Breast epithelium (tissue), 4 donors: ENCODE results near the gene LAG3. TPM values are rescaled to one million over a fixed set of nuclear protein-coding genes. Genes with fewer than 3 reads are reported as not detected.
"Not testable (repeated sequence)": the region's sequence is repeated elsewhere in the genome, so short reads cannot be mapped to it uniquely, and the experiment has no call there.

ENCODE experiments used
- DNase-seq, 2 donors: peaks; one replicate each; pipeline ENCODE4 v3.0.0-alpha.2; 2019; ENCODE audit warnings: low spot score in 2 of 2
- H3K27ac ChIP-seq, 2 donors: fragments of 200-600 bp; sonication (generic) in 1 of 2; one replicate each; pipeline ENCODE4 v1.5.1; 2016 to 2019; ENCODE audit warnings: mild to moderate bottlenecking in 1 of 2
- H3K27me3 ChIP-seq, 2 donors: fragments of 200-600 bp; sonication (generic) in 1 of 2; one replicate each; pipeline versions ENCODE4 v1.5.1 to v1.6.0; 2017 to 2019; ENCODE audit warnings: control low read depth in 1 of 2, mild to moderate bottlenecking in 1 of 2
- H3K36me3 ChIP-seq: fragments of 200-600 bp; one replicate; pipeline ENCODE4 v1.5.1; 2019
- H3K4me1 ChIP-seq, 2 donors: fragments of 200-600 bp; sonication (generic); one replicate each; pipeline ENCODE4 v1.5.1; 2016 to 2019; ENCODE audit warnings: control low read depth in 1 of 2
- H3K4me3 ChIP-seq, 3 donors: fragments of 200-600 bp; sonication (generic); 1 replicate in 2 of 3; 2 replicates in 1 of 3; pipeline ENCODE4 v1.5.1; 2016 to 2019; ENCODE audit warnings: mild to moderate bottlenecking in 3 of 3, moderate library complexity in 2 of 3
- H3K9me3 ChIP-seq, 2 donors: fragments of 200-600 bp; sonication (generic) in 1 of 2; one replicate each; pipeline ENCODE4 v1.5.1; 2016 to 2019; ENCODE audit warnings: control low read depth in 1 of 2
- POLR2A ChIP-seq: fragments of 450-650 bp; IDR thresholded peaks from one replicate; pipeline ENCODE4 v1.6.1; 2016; ENCODE audit warnings: antibody characterized with exemption, mild to moderate bottlenecking, moderate library complexity
- POLR2AphosphoS5 ChIP-seq, 3 donors: sonication (generic); formaldehyde crosslinking; IDR thresholded peaks; one replicate each; pipeline ENCODE4 v1.6.1; 2017; ENCODE audit warnings: antibody characterized with exemption in 3 of 3
- intact Hi-C: fragments of 100-400 bp; cut with DNase I; formaldehyde crosslinking; loops from one replicate; pipeline ENCODE4 v1.15.1; 2023; ENCODE audit warnings: low total_unique reads
- total RNA-seq, 3 donors: library from RNA; depleted of rRNA; stranded (reverse); fragments of >200 nt; gene quantifications; one replicate each; pipeline ENCODE4 v1.1.0, GENCODE V29; 2016
- TF ChIP-seq, protein P1 (sequence below), 3 donors: fragments of 450-650 bp; IDR thresholded peaks; one replicate each; pipeline ENCODE4 v1.5.1; 2016 to 2017; ENCODE audit warnings: antibody characterized with exemption in 3 of 3, mild to moderate bottlenecking in 3 of 3, moderate library complexity in 3 of 3

Gene LAG3
- total RNA-seq, 3 donors from 2014 or later, result 0.44 to 1.3 (median 0.80) TPM

DNA sequence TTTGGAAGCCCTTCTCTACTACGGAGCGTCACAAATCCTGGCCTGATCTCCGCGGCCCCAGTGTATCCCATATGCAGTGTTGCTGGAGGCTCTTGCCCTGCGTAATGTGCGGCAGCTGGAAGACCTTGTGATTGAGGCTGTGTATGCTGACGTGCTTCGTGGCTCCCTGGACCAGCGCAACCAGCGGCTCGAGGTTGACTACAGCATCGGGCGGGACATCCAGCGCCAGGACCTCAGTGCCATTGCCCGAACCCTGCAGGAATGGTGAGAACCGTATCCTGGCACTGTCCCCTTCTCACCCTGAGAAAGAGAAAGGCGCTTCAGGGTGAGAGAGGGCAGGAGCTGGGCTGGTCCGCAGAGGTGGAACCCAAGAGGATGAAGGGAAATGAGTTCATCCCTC, 43.1 kb upstream of the LAG3 start:
- Histone ChIP-seq H3K27me3 (no peaks in the 10 kb centered on the region), H3K4me3 (no peak overlapping the region), H3K27ac (no peak overlapping the region), H3K9me3 (no peaks in the 10 kb centered on the region), H3K36me3 (peaks cover 15% of the 10 kb centered on the region), H3K4me1 (peaks cover 6 to 7% of the 10 kb centered on the region in 2 donors)
- no peak for DNase-seq
- intact Hi-C loops, result no loop called here
- TF ChIP-seq, protein P1, sequence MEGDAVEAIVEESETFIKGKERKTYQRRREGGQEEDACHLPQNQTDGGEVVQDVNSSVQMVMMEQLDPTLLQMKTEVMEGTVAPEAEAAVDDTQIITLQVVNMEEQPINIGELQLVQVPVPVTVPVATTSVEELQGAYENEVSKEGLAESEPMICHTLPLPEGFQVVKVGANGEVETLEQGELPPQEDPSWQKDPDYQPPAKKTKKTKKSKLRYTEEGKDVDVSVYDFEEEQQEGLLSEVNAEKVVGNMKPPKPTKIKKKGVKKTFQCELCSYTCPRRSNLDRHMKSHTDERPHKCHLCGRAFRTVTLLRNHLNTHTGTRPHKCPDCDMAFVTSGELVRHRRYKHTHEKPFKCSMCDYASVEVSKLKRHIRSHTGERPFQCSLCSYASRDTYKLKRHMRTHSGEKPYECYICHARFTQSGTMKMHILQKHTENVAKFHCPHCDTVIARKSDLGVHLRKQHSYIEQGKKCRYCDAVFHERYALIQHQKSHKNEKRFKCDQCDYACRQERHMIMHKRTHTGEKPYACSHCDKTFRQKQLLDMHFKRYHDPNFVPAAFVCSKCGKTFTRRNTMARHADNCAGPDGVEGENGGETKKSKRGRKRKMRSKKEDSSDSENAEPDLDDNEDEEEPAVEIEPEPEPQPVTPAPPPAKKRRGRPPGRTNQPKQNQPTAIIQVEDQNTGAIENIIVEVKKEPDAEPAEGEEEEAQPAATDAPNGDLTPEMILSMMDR (IDR thresholded peaks at IDR 0.05), result no peak
- TF ChIP-seq POLR2AphosphoS5 (IDR thresholded peaks at IDR 0.05) (no peak), POLR2A (no peak)

DNA sequence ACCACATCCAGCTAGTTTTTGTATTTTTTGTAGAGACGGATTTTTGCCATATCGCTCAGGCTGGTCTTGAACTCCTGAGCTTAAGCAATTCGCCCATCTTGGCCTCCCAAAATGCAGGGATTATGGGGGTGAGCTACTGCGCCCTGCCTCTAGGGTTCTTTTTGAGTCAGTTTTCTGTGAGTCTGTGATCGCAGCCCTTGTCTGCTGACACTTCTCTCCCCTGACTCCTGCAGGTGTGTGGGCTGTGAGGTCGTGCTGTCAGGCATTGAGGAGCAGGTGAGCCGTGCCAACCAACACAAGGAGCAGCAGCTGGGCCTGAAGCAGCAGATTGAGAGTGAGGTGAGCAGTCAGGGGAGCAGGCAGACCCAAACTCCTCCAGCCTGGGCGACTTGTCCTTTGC, 42.2 kb upstream of the LAG3 start:
- H3K4me3 ChIP-seq, result no peak overlapping the region
- H3K4me1 ChIP-seq, result no peaks in the 10 kb centered on the region
- DNase-seq, result no peak
- intact Hi-C loops, result no loop called here
- no peaks in the 10 kb centered on the region for H3K9me3 ChIP-seq
- TF ChIP-seq, protein P1 (IDR thresholded peaks at IDR 0.05), result no peak
- no peak for TF ChIP-seq POLR2A
- H3K27ac ChIP-seq, result no peak overlapping the region
- peaks cover 15% of the 10 kb centered on the region for H3K36me3 ChIP-seq
- no peaks in the 10 kb centered on the region for H3K27me3 ChIP-seq

DNA sequence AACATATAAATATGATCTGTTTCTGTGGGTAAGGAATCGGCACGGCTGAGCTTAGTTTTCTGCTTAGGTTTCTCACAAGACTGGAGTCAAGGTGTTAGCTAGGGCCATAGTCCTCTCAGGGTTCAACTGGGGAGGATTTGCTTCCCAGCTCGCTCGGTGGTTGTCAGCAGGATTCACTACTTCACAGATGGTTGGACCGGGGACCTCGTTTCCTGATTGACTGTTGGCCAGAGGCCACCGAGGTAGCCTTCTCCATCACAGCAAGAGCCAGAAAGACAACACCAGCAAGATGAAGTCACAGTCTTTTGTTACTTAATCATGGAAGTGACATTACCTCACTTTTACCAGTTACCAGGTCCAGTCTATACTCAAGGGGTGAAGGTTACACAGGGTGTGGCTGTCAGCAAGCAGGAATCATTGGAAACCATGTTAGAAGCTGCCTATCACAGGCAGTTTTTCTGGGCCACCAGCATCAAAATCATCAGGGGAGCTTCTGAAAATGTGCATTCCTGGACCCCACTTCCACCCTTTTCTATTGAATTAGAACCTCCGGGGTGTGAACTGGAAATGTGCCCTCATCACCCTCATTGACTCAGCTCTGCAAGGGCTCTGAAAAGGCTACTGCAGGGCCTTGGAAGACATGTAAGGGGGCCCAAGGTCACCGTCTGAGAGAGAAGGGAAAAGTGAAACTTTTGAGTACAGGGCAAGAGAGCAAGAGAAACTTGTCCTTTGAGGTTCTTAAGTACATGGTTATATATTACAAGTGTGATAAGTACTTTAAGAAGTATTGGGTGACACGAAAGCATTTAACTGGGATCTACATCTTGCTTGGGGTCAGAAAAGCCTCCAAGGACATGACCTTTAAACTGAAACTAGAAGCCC, 37.6 kb upstream of the LAG3 start:
- Histone ChIP-seq H3K4me1 (no peaks in the 10 kb centered on the region), H3K36me3 (peaks cover 7% of the 10 kb centered on the region), H3K27me3 (no peaks in the 10 kb centered on the region), H3K4me3 (no peak overlapping the region), H3K27ac (no peak overlapping the region), H3K9me3 (no peaks in the 10 kb centered on the region)
- intact Hi-C loops, result no loop called here
- TF ChIP-seq, protein P1 (IDR thresholded peaks at IDR 0.05), result no peak
- TF ChIP-seq POLR2A (no peak), POLR2AphosphoS5 (IDR thresholded peaks at IDR 0.05) (no peak)
- DNase-seq, result no peak

DNA sequence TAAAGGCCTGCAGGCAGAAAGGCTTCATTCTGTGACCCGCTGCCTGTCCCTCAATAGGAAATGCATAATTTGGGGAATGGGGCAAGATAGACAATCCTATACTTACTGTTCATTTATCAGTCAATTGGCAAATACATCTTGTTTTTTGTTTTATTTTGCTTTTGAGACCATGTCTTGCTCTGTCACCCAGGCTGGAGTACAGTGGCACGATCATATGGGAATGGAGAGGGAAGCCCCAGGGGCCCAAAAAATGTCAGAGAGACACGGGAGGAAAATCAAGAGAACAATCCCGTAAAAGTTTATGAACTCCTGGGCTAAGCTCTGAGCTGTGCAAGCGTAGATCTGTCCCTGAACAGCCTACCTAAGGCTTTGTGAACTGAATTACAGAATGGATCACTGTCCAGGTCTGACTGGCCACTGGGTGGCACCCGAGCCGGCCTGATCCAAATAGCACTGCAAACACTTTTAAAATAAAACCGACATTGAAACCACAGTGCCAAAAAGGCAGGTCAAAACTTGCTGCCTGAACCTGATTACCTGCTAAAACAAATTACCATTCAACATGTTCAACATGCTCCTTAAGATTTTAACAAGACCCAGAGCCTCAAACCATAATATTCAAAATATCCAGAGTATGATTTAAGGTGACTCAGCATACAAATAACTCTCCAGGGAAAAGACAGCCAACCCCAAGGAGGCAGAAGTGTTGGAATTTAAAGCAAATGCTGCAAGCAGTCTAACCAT, 36.7 kb upstream of the LAG3 start:
- peak; percentile 70 to 83 for DNase-seq
- Histone ChIP-seq H3K4me3 (no peak overlapping the region), H3K9me3 (no peaks in the 10 kb centered on the region), H3K36me3 (peaks cover 3% of the 10 kb centered on the region), H3K27me3 (no peaks in the 10 kb centered on the region), H3K4me1 (no peaks in the 10 kb centered on the region), H3K27ac (peak overlapping the region in 1 of 2 donors; percentile 20)
- intact Hi-C loops, result no loop called here
- no peak for TF ChIP-seq POLR2A
- TF ChIP-seq, protein P1 (IDR thresholded peaks at IDR 0.05), result peak; percentile 40 to 72 (median 67)

DNA sequence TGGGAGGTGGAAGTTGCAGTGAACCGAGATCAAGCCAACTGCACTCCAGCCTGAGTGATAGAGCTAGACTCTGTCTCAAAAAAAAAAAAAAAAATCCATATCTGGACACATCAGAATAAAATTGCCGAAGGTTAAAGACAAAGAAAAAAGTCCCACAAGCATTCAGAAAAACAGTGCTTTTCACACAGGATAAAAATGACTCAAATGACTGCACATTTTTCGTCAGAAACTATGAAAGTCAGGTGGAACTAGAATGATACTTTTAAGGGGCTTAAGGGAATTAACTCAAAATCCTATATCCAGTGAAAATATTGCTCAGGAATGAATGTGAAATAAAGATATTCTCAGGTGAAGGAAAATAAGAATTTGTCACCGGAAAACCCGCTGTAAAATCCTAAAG, 35.6 kb upstream of the LAG3 start:
- Histone ChIP-seq H3K36me3 (no peaks in the 10 kb centered on the region), H3K27ac (no peak overlapping the region), H3K27me3 (no peaks in the 10 kb centered on the region), H3K4me1 (no peaks in the 10 kb centered on the region), H3K9me3 (no peaks in the 10 kb centered on the region), H3K4me3 (no peak overlapping the region)
- intact Hi-C loops, result no loop called here
- DNase-seq, result no peak
- TF ChIP-seq, protein P1 (IDR thresholded peaks at IDR 0.05), result no peak
- no peak for TF ChIP-seq POLR2A
- no peak for TF ChIP-seq POLR2AphosphoS5 (IDR thresholded peaks at IDR 0.05)

DNA sequence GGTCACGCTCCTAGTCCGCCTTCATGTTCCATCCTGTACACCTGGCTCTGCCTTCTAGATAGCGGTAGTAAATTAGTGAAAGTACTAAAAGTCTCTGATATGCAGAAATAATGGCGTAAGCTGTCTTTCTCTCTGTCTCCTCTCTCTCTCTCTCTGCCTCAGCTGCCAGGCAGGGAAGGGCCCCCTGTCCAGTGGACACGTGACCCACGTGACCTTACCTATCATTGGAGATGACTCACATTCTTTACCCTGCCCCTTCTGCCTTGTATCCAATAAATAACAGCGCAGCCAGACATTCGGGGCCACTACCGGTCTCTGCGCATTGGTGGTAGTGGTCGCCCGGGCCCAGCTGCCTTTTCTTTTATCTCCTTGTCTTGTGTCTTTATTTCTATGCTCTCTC, 30.2 kb upstream of the LAG3 start:
- H3K9me3 ChIP-seq, DNase-seq, H3K4me3 ChIP-seq, H3K27ac ChIP-seq, intact Hi-C loops, H3K27me3 ChIP-seq, H3K4me1 ChIP-seq, H3K36me3 ChIP-seq: not testable (repeated sequence)
